DMS53 treated with DMSO at 0.1 percent for 48 hours (cell line): ENCODE results near the gene TRIM2.

Experiments used
- DNase-seq: peaks from one replicate; lab custom pipeline; 2025; ENCODE audit not compliant: unreplicated experiment; lab: John Stamatoyannopoulos, UW

The TRIM2 gene

GRCh38 chr4:153325558-153325957 is 121.3 kb downstream of the TRIM2 start:
- DNase-seq = no peak

GRCh38 chr4:153326513-153326912 is 122.3 kb downstream of the TRIM2 start:
- DNase-seq = no peak

DNA sequence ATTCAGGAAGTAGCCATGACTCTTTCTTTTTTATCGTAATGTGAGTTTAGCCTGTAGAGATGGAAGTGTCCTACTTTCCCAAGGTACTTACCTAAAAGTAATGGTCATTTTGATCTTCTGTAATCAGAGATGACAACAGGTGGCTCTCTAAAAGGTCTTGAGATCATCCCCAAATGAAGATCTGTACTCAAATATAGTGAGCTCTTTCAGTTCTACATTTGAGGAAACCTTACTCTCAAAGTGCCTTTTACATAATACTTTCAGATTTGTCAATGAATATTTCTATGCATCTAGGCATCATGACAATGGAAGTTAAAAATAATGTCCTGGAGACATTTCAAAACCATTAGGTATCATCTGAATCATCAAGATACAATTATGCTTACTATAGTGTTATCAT is 123.0 kb downstream of the TRIM2 start:
- DNase-seq = no peak

GRCh38 chr4:153332936-153333335 is 128.7 kb downstream of the TRIM2 start:
- no peak for DNase-seq

GRCh38 chr4:153333874-153334273 is 129.6 kb downstream of the TRIM2 start:
- DNase-seq = no peak

GRCh38 chr4:153335665-153336064 is 131.4 kb downstream of the TRIM2 start:
- DNase-seq = no peak

DNA sequence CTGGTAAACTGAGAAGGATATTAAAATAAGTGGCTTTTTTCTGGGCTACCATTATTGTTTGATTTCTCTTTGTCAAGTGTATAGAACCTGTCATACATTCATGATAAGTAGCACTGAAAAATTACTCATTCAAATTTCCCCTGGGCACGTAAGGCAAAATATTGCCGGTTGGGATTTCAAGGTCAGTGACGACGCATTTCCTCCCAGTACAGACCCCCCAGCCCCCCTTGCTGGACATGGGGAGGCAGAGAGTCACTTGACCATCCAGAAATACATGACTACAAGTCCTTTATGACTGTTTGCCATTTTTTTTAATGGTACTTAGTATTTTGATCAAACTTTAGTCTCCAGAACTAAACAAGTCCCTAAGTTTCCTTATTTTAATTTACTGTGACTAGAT is 133.4 kb downstream of the TRIM2 start:
- DNase-seq = no peak

DNA sequence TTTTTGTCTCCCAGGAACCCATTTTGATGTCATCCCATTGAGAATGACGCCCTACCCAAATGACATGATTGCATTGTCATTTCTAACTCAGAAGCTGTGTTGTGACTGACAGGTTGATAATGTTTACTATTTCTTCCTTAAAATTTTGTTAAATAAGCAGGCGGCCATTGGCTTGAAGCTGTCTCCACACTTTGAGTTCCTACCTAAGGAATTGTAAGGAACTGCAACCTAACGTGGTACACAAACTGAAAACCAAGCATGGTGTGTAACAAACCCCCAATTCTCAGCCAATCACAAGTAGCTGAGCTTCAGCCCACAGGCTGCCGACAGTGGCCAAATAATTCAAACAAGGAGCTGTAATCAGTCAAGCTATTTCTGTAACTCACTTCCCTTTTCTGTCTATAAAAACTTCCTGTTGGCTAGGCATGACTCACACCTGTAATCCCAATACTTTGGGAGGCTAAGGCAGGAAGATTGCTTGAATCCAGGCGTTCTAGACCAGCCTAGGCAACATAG is 137.4 kb downstream of the TRIM2 start:
- DNase-seq = no peak

- DNase-seq = no peak
These were observed 138.7 kb downstream of the TRIM2 start for GRCh38 chr4:153342751-153343552.

- peak; percentile 31 for DNase-seq
These were observed 140.1 kb downstream of the TRIM2 start, which contains the start of gene MND1 for GRCh38 chr4:153344131-153345011. TSS of gene MND1 (plus strand) at chr4:153344688. CDS start at chr4:153344738, 50 bp downstream.

DNA sequence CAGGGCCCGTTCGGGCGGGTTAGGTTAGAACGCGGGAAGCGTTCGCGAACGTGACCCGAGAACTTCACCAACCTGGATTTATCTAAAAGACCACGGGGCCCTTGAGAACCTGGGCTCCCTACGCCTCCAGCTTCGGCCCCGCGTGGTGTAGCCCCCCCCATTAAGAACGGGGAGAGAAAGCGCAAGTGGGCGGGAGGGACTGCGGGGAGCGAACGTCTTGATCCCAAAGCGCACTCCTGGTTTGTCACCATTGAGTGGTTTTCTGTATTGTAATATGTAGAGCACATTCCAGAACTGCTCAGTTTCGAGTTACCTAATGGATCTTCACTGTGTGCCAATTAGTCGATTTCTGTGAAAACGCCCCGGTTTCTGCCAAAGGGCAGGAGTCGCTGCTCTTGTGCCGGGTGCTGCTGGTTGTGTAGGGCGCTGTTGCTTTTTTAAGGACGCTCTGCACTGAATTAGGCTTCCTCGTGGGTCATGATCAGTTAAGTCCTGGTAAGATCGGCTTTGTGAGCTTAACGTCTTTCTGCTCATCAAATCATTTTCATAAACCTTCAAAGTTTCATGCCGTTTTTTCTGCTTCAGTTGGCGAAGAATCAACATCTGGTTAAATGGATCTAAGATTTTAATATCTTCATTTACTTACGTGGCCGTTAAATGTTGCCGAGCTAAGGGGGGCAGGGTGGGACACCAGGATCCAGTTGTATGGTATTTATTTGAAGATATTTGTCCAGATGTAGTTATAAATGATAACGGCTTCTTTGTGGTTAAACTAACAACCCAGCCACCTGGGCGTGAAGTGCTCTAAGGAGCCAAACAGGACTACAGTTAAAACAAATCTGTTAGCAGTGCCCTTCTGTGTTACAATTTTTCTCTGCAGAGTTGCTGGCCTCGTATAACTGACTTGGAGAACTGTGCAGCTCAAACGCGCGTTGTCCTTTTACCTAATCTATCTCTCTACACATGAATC is 141.1 kb downstream of the TRIM2 start:
- DNase-seq = no peak

- no peak for DNase-seq
These were observed 141.8 kb downstream of the TRIM2 start for GRCh38 chr4:153346031-153346430.

DNA sequence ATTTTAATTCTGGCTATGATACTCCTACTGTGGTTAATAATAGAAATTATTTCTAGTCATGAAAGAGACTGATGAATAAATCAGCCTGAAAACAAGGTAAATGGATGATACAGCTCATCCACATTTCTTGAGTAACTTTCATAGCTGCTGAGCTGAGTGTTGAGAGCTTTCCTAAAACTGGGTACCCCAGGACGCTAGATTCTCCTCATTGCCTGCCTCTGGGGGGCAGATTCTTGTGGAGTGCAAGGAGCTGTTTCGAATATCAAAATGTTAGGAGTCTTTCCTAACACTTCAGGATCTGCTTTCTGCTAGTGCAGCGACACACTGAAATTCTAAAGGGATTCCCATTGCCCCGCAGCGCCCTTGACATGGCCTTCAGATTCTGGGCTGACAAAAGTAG is 142.3 kb downstream of the TRIM2 start:
- no peak for DNase-seq

GRCh38 chr4:153347117-153347516 is 142.9 kb downstream of the TRIM2 start:
- DNase-seq = no peak

DNA sequence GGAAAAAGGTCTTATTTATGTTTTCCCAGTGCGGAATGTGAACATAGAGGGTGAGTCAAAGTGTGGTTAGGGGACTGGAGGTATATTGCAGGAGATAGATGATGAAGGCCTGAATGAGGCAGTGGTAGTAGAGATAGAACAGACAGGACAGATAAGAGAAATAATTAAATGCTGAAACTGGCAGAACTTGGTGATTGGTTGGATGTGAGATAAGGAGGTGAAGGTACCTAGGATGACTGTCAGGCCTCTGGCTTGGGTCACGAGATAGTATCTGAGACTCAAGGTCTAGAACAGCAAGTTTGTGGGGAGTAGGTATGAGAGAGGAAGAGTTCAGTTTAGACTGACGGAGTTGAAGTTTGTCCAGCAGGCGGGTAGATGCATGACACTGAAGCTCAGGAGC is 143.8 kb downstream of the TRIM2 start:
- no peak for DNase-seq

GRCh38 chr4:153349206-153349805 is 145.1 kb downstream of the TRIM2 start:
- no peak for DNase-seq

- DNase-seq = no peak
These were observed 157.9 kb downstream of the TRIM2 start for GRCh38 chr4:153362184-153362583.

GRCh38 chr4:153364061-153364460 is 159.8 kb downstream of the TRIM2 start:
- DNase-seq = no peak

GRCh38 chr4:153365003-153365402 is 160.8 kb downstream of the TRIM2 start:
- no peak for DNase-seq

DNA sequence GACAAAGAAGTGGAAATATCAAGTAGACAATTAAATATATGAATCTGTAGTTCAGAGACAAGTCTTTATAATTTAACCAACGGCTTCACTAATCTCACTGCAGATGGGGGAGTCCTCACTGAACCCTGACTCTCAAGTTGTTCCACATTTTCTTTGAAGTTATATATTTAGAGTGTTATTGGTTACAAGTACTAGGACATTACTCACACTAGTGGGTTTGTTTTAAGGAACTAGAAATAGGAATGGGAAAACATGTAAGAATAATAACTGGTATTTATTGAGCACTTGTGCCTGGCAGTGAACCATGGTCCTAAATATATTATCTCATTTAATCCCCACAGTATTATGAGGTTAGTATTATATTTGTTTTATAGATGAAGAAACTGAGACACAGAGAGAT is 162.2 kb downstream of the TRIM2 start:
- DNase-seq = no peak
